Right ventricle myocardium inferior (tissue), 1 donor: Measurements from ENCODE around the gene LIMA1. TPM values are rescaled to one million over a fixed set of nuclear protein-coding genes. Genes with fewer than 3 reads are reported as not detected.
"Not testable (repeated sequence)": the region's sequence is repeated elsewhere in the genome, so short reads cannot be mapped to it uniquely, and the experiment has no call there.

ENCODE experiments used
- ATAC-seq: fragments of 200-7000 bp; cut with Tn5 transposase; one replicate; pipeline ENCODE4 v1.9.1; 2020; ENCODE audit warnings: mild to moderate bottlenecking, moderate library complexity
- DNase-seq: peaks from one replicate; pipeline ENCODE4 v3.0.0; 2021; ENCODE audit errors: missing footprints
- intact Hi-C: fragments of 100-400 bp; cut with DNase I; formaldehyde crosslinking; loops from one replicate; pipeline ENCODE4 v1.11.0; 2022
- long read RNA-seq: library from polyadenylated mRNA; unstranded; transcript quantifications from one replicate; pipeline ENCODE4 v2.0.0, GENCODE V29; 2021
- total RNA-seq: library from RNA; stranded (reverse); fragmentation: NEBNext Ultra II Directional; extraction: Animal tissue kit (Norgen Biotek cat#: 25700); gene quantifications from one replicate; pipeline ENCODE4 v1.2.1, GENCODE V29; 2021
- donor health status: DM: no; HTN: yes; CAD: no; lungs with severe emphysema.

The LIMA1 gene
- total RNA-seq: 16.7 TPM
- long read RNA-seq, transcript LIMA1-201 (11 exons, 3,706 nt): major isoform, 6 of 9 reads
- long read RNA-seq, partial matches to known transcripts: 0 of 9 reads
- long read RNA-seq, other reads (novel, unspliced or antisense): 2 of 9 reads

DNA sequence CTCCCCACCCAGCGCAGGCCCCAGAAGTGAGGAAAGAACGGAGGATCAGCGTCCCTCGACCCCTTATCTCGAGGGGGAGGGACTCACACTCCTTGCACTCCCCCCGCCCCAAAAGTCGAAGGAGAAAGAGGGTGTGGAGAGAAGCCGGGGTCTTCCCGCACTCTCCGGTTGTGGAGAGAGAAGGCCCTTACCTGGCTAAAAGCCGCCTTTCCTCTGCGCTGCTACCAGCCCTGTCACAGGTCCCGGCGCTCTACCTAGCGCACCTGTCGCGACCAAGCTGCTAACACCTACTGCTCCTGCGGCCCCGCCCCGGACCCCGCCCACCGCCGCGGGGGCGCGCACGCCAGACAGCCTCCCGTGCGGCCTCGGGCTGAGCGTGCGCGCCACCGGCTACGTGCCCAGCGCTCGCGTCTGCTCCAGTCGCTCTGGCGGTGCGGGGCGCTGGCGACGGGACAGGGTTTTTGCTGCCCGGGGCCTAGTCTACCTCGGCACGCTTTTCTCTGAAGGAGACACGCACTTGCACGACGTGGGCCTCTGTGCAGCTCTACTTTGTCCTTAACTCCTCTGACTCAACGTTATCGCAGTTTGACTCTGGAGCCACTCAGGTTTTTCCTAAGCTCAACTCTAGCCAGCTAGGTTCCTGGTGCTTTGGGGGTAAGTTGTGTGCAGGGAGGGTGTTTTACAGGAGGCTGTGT is at the start of gene LIMA1:
Gene LIMA1 (minus strand): TSS at position 292 of the 695 bp plus-strand sequence. CDS start 34,769 bp downstream, outside the sequence.
- ATAC-seq (peak; percentile 99), DNase-seq (peak; percentile 95)
- intact Hi-C loops: loop anchor here (5.0 kb wide), 1 partner anchor 61 kb away; no protein-coding TSS in a partner anchor

DNA sequence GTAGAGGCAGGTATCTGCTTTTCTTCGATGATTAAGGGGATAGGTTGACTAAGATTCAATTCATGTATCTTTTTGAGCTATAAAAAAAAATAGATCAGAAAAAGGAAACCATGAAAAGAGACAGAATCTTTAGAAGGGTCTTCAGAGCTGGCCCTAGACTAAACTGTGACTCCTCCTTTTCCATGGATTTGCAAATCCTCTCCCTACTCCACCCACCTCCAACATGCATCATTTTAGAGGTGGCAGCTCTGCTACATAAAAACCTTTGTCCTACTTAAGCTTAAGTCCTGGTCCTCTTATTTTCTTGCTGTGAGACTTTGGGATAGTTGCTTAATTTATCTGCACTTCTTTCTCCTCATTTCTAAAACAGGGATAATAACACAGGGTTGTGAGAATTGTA is 48.4 kb upstream of the LIMA1 start:
- intact Hi-C loops: no loop called here
- DNase-seq (no peak), ATAC-seq (no peak)

DNA sequence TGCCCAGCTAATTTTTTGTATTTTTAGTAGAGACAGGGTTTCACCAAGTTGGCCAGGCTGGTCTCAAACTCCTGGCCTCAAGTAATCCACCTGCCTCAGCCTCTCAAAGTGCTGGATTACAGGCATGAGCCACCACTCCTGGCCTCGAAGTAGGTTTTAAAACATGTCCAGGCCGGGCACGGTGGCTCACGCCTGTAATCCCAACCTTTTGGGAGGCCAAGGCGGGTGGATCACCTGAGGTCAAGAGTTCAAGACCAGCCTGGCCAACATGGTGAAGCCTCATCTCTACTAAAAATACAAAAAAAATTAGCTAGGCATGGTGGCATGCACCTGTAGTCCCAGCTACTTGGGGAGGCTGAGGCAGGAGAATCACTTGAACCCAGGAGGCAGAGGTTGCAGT is 45.3 kb upstream of the LIMA1 start:
- ATAC-seq, intact Hi-C loops, DNase-seq: not testable (repeated sequence)

DNA sequence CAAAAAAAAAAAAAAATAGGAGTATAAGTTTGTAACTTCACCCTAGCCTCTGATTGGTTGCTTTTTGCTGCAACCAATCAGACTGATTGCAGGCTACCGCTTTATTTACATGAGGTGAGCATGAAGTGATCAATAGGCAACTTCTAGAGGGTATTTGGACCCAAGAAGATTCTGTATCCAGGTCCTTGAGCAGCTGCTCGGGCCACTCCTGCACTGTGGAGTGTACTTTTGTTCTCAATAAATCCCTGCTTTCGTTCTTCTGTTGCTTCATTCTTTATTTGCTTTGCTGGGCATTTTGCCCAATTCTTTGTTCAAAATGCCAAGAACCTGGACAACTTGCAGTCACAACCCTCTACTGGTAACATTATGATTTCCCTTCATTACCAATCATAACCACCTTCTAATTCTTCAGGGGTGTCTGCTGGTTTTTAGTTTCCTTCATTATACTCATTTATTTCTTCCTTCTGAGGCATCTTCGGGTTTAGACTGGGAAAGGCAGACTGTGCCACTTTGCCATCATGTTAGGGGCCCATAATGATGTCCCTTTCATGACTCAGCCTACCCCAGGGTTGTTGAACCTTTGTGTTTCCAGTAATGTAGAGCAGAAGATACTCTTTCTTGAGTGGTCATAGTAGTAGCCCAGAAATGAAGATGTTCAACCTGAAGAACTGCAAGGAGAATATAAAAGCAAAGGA is 43.4 kb upstream of the LIMA1 start:
- no peak for ATAC-seq
- no peak for DNase-seq
- intact Hi-C loops: no loop called here

DNA sequence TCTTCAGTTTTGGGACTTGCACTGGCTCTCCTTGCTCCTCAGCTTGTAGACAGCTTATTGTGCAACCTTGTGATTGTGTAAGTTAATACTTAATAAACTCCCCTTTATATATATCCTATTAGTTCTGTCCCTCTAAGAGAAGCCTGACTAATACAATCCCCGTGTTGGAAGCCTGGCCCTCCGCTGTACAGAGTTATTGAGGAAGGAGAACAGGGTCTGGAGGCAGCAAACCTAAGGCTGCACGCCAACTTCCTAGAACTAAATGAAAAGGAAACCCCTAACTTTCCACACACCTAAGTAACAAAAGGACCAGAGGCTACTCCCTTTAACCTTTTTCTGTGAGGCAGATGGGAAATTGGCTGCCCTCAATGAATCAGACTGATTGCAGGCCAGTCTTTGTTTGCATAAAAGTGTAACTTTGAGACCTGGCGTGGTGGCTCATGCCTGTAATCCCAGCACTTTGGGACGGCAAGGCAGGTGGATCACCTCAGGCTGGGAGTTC is 42.6 kb upstream of the LIMA1 start:
- intact Hi-C loops: no loop called here
- DNase-seq: no peak
- ATAC-seq: no peak

DNA sequence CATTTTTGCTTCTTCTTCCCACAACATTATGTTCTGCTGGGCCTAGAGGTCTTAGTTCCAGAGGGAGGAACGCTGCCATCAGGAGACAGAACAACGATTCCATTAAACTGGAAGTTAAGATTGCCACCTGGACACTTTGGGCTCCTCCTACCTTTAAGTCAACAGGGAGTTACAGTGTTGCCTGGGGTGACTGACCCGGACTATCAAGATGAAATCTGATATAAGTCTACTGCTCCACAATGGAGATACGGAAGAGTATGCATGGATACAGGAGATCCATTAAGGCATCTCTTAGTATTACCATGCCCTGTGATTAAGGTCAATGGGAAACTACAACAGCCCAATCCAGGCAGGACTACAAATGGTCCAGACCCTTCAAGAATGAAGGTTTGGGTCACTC is 41.5 kb upstream of the LIMA1 start:
- DNase-seq, ATAC-seq, intact Hi-C loops: not testable (repeated sequence)

DNA sequence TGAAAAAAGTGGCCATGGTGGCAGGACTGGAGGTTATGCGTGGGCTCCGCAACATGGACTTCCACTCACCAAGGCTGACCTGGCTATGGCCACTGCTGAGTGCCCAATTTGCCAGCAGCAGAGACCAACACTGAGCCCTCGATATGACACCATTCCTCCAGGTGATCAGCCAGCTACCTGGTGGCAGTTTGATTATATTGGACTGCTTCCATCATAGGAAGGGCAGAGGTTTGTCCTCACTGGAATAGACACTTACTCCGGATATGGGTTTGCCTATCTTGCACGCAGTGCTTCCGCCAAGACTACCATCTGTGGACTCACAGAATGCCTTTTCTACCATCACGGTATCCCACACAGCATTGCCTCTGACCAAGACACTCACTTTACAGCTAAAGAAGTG is 40.8 kb upstream of the LIMA1 start:
- intact Hi-C loops, DNase-seq, ATAC-seq: not testable (repeated sequence)

DNA sequence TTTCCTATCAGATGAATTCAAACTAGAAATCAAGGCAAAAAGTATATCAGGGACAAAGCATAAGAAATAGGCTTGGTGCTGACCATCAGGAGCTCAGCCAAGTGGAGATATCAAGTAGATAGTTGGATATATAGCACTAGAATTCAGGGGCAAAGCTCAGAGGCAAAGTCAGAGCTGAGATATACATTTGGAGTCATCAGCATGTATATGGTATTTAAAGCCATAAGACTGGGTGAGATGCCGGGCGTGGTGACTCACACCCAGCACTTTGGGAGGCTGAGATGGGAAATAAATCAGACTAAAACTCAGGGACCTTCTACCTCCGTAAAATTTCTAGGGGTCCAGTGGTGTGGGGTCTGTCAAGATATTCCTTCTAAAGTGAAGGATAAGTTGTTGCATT is 38.9 kb upstream of the LIMA1 start:
- DNase-seq: no peak
- intact Hi-C loops: no loop called here
- ATAC-seq: no peak

DNA sequence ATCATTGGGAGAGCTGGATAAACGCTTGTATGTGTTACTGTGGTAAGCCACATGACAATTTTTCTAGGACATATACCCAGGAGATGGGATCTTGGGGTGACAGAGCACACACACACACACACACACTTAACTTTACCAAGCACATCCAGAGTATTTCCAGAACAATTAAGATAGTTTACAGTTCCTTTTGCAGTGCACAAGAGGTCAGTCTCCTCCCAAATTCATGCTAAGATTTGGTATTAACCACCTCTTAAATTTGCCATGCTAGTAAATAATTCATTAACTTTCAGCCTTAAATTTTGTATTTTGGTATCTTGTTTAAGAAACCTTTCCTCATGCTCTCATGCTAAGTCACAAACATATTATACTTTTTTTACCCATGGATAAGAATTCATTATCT is 33.9 kb upstream of the LIMA1 start:
- intact Hi-C loops: loop anchor here (10.0 kb wide), 2 partner anchors 102 to 132 kb away; no protein-coding TSS in a partner anchor

DNA sequence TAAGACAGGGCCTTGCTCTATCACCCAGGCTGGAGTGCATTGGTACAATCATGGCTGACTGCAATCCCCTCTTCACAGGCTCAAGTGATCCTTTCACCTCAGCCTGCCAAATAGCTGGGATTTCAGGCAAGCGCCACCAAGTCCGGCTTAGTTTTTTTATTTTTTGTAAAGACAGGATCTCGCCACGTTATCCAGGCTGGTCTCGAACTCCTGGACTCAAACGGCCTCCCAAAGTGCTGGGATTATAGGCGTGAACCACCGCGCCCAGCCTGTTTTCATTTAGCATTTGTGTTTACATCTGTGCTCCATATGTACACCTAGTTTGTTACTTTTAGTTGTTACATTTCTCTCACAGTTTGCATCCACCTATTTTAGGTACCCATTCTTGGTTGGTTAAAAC is 32.5 kb upstream of the LIMA1 start:
- DNase-seq: no peak
- intact Hi-C loops: loop anchor here (10.0 kb wide), 2 partner anchors 101 to 131 kb away; no protein-coding TSS in a partner anchor
- ATAC-seq: no peak

More for the DNA sequence above, 33.9 kb upstream of the LIMA1 start:
- DNase-seq (no peak), ATAC-seq (no peak)

DNA sequence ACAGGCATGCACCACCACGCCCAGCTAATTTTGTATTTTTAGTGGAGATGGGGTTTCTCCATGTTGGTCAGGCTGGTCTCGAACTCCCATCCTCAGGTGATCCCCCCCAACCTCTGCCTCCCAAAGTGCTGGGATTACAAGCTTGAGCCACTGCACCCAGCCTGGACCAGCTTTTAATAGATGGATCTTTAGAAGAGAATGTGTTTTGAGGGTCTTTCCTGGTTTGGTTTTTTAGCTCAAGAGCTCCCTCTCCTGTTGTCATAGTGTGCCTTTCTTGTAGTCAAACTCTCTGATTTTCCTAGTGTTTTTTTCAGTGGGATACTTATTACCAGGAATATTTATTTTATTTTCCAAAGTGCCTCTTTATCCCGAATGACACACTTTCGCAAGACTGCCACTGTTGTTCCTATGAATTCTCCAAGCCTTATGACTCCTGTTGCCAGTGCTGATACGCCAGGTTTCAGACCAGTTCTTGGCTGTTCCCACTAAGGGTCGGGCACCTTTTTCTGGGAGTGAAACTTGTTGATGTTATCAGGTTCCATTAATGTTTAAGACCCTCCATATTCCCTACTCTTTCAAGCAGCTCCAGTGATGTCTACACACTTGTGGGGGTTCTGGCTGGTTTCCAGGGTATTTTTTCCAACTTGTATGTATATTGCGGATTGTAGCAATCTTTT is 31.5 kb upstream of the LIMA1 start:
- ATAC-seq (no peak), DNase-seq (no peak)
- intact Hi-C loops: loop anchor here (5.0 to 10.0 kb wide), 3 partner anchors 100 to 237 kb away; no protein-coding TSS in a partner anchor

DNA sequence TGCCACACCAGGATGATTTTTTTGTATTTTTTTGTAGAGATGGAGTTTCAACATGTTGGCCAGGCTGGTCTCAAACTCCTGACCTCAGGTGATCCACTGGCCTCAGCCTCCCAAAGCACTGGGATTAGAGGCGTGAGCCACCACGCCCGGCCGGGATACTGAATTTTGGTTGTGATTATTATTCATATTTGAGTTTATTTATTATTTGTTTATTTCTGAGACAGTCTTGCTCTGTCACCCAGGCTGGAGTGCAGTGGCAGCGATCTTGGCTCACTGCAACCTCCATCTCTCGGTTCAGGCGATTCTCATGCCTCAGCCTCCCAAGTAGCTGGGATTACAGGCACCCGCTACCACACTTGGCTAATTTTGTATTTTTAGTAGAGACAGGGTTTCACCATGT is 30.7 kb upstream of the LIMA1 start:
- DNase-seq, ATAC-seq: not testable (repeated sequence)
- intact Hi-C loops: loop anchor here (5.0 to 10.0 kb wide), 3 partner anchors 99 to 237 kb away; no protein-coding TSS in a partner anchor

DNA sequence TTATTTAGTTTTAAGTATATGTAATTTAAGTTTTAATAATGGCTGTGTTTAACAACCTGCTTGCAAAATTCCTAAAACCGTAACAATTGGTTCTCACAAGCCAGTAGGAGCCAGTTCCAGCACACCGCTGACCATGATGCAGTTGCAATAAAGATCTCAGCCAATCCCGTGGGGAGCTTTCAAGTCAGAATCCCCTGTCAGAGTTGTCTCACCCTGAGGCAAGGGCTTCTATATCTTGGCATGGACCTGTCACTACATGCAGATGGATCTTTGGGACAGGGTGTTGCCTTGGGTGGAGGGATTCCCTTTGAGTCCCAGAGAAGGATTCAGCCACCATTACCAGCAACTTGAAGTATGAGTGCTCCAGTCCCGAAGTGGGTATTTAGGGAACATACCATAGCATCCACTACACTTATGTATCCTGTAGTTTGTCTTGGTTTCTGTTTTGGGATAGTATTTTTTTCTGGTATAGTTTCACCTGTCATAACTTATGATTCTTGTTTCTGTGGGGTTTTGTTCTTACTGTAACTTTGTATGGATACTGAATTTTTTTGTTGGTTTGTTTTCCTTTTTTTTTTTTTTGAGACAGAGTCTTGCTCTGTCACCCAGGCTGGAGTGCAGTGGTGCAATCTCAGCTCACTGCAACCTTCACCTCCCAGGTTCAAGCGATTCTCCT is 30.1 kb upstream of the LIMA1 start:
- DNase-seq: no peak
- ATAC-seq: no peak
- intact Hi-C loops: loop anchor here (5.0 to 10.0 kb wide), 3 partner anchors 99 to 236 kb away; no protein-coding TSS in a partner anchor

DNA sequence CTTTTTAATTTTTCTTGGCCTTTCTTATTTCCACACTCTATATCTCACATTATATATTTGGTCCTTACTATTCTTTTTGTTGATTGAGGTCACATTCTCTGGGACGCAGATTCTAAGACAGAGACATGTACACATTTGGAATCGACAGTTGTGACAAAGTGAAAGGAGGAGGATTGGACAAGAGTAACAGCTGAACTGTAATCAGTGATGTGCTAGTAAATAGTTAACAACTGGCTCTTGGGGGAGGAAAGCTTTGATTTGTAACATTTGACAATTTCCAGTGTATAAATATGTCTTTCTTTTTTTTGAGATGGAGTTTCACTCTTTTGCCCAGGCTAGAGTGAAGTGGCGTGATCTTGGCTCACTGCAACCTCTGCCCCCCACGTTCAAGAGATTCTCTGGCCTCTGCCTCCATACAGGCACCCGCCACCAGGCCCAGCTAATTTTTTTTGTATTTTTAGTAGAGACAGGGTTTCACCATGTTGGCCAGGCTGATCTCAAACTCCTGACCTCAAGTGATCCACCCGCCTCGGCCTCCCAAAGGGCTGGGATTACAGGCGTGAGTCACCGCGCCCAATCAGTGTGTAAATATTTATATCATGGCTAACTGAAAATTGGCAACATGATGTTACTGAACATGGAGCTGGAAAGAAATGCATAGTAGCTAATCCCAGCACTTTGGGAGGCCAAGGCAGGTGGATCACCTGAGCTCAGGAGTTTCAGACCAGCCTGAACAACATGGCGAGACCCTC is 28.7 kb upstream of the LIMA1 start:
- not testable (repeated sequence) for ATAC-seq, DNase-seq
- intact Hi-C loops: loop anchor here (5.0 to 10.0 kb wide), 3 partner anchors 97 to 235 kb away; no protein-coding TSS in a partner anchor

DNA sequence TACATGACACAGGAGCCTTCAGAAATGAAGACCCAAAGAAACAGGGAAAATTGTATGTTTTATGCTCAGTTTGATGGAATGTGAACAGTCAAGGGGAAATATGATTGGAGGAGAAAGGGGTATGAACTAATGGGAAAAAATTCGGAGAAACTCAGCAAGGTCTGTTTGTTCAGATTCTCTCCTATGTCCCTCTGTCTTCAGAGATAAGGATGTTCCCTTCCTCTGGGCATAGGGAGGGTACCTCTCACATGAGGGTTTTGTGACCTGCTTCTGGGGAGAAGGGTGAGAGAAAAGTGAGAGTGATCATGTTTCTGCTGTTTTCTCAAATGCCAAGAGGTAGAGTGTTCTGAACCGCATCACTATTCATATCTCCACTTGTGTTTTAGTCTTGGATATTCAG is 26.6 kb upstream of the LIMA1 start:
- intact Hi-C loops: loop anchor here (5.0 to 10.0 kb wide), 3 partner anchors 95 to 233 kb away; no protein-coding TSS in a partner anchor
- no peak for DNase-seq
- ATAC-seq: no peak

DNA sequence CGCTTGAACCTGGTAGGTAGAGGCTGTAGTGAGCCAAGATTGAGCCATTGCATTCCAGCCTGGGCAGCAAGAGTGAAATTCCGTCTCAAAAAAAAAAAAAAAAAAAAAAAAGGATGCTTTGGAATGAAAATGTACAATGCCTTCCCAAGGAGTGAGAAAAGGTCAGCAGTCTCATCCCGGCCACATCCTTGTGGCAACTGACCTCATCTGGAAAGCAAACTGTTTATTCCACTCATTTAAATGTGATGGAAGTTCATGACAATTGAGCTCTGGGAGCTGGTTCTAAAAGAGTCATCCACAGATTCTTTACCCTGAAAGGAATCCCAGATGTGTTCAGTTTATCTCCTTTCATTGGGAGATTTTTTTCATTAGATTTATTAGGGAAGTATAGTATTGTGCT is 19.4 kb upstream of the LIMA1 start:
- intact Hi-C loops: no loop called here
- DNase-seq: no peak
- ATAC-seq: no peak

DNA sequence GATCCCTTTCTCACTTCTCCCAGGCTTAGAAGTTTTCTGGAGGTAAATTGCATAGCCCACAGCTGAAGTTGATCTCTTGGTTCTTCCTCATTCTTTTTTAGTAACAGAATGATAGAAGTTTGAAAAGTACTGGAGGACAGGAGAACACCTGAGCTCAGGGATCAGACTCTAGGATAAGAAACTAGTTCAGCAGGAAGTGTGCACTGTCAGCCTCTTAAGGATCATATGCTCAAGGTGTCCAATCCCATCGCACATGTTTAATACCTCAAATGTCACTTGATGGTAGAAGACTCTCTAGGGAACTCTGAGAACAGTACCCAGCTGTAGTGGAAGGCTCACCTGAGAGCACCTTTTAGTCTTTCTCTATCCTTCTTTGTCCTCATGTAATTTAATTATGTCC is 14.7 kb upstream of the LIMA1 start:
- no peak for ATAC-seq
- DNase-seq: no peak
- intact Hi-C loops: no loop called here

DNA sequence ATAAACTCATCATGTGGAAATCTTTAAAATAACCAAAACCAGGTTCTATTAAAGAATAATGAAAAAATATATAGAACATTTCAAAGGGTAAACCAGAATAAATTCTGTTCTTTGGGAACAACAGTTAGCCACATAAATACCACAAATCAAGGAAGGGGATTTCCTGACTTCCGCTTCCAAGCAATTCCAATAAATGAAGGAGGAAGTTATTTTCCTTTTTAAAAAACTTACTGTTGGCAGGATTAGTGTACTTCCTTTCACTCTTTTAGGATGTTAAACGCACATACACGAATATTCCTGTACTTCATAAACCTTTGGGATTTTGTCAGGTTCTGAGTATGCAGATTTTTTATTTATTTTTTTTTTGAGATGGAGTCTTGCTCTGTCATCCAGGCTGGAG is 13.7 kb upstream of the LIMA1 start:
- intact Hi-C loops: no loop called here
- DNase-seq (no peak), ATAC-seq (no peak)
